Loucy (cell line): ENCODE measurements around the gene PLPPR5.

Experiments
- H2AFZ ChIP-seq: fragments of 200-600 bp; sonication (generic); 2 replicates; pipeline ENCODE4 v1.6.0; 2016; ENCODE audit warnings: antibody characterized with exemption, mild to moderate bottlenecking, low read length, moderate library complexity
- H3F3A ChIP-seq: fragments of 200-600 bp; 2 replicates; pipeline ENCODE4 v1.6.0; 2016; ENCODE audit warnings: antibody characterized with exemption, low read depth, mild to moderate bottlenecking
- H3K27me3 ChIP-seq: fragments of 200-600 bp; sonication (generic); 2 replicates; pipeline ENCODE4 v1.6.1; 2014; ENCODE audit warnings: low read length, mild to moderate bottlenecking; ENCODE audit not compliant: insufficient read depth, poor library complexity, severe bottlenecking
- H3K36me3 ChIP-seq: fragments of 200-600 bp; sonication (generic); 2 replicates; pipeline ENCODE4 v1.6.1; 2016; ENCODE audit warnings: low read length; ENCODE audit not compliant: insufficient read depth
- H3K4me1 ChIP-seq: fragments of 200-600 bp; sonication (generic); 2 replicates; pipeline ENCODE4 v1.5.1; 2014; ENCODE audit warnings: low read length, mild to moderate bottlenecking; ENCODE audit not compliant: insufficient read depth, poor library complexity, severe bottlenecking
- H3K4me2 ChIP-seq: fragments of 200-600 bp; sonication (generic); 2 replicates; pipeline ENCODE4 v1.6.0; 2014; ENCODE audit warnings: antibody characterized with exemption, low read length, low read depth, mild to moderate bottlenecking; ENCODE audit not compliant: poor library complexity, severe bottlenecking
- H3K4me3 ChIP-seq: fragments of 200-600 bp; sonication (generic); 2 replicates; pipeline ENCODE4 v1.5.1; 2014; ENCODE audit warnings: low read length, mild to moderate bottlenecking, mixed read lengths; ENCODE audit not compliant: poor library complexity, severe bottlenecking
- H3K79me2 ChIP-seq: fragments of 200-600 bp; sonication (generic); 2 replicates; pipeline ENCODE4 v1.6.1; 2014; ENCODE audit warnings: low read length; ENCODE audit not compliant: insufficient read depth
- H3K9ac ChIP-seq: fragments of 200-600 bp; sonication (generic); 2 replicates; pipeline ENCODE4 v1.6.0; 2014; ENCODE audit warnings: mild to moderate bottlenecking, low read depth, low read length, moderate library complexity; ENCODE audit not compliant: poor library complexity, severe bottlenecking
- H3K9me2 ChIP-seq: fragments of 200-600 bp; sonication (generic); replicated peaks from 2 replicates; pipeline ENCODE4 v1.6.1; 2016; ENCODE audit warnings: low read depth, low read length, mixed read lengths
- H3K9me3 ChIP-seq: fragments of 200-600 bp; sonication (generic); 2 replicates; pipeline ENCODE4 v1.6.1; 2014; ENCODE audit warnings: mild to moderate bottlenecking, antibody characterized with exemption, low read length, low read depth; ENCODE audit not compliant: insufficient read depth
- H4K20me1 ChIP-seq: fragments of 200-600 bp; sonication (generic); 2 replicates; pipeline ENCODE4 v1.6.0; 2014; ENCODE audit warnings: antibody characterized with exemption, low read length, mild to moderate bottlenecking; ENCODE audit not compliant: insufficient read depth, poor library complexity, severe bottlenecking
- CTCF ChIP-seq: fragments of 200-600 bp; sonication (generic); conservative IDR thresholded peaks from 2 replicates; pipeline ENCODE4 v1.5.1; 2014; ENCODE audit warnings: mild to moderate bottlenecking, antibody characterized with exemption, low read length
- EZH2phosphoT487 ChIP-seq: fragments of 200-600 bp; IDR thresholded peaks from 2 replicates; pipeline ENCODE4 v1.6.1; 2018; ENCODE audit warnings: antibody characterized with exemption, mild to moderate bottlenecking, moderate library complexity, borderline replicate concordance

PLPPR5 gene

DNA sequence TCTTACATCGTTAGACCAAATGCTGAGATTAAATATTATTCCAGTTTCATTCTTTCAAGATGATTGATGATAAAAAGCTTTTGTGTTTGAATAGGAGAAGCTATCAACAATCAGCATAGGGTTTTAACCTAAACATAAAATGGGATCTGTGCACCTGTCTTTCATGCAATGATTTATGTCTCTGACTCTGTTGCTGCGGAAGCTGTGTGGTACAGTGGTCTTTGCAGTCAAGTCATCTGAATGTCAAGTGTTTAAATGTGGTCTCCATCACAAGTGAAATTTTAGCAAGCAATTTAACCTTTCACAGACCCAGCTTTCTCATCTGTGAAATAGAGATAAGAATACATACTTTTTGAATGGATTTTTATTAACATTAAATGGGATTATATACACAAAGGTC is 107.2 kb downstream of the PLPPR5 start:
- Histone ChIP-seq H4K20me1 (no peaks in the 10 kb centered on the region), H3K27me3 (no peaks in the 10 kb centered on the region), H2AFZ (no peak overlapping the region), H3K9me3 (no peaks in the 10 kb centered on the region), H3F3A (no peaks in the 10 kb centered on the region), H3K9me2 (no peaks in the 10 kb centered on the region), H3K4me1 (no peaks in the 10 kb centered on the region), H3K36me3 (no peaks in the 10 kb centered on the region; the same call in 1 of the 2 replicates), H3K9ac (no peak overlapping the region), H3K79me2 (no peaks in the 10 kb centered on the region), H3K4me3 (no peak overlapping the region), H3K4me2 (no peak overlapping the region)
- TF ChIP-seq CTCF (no peak), EZH2phosphoT487 (no peak)

- Histone ChIP-seq H3K9me2 (no peaks in the 10 kb centered on the region), H4K20me1 (no peaks in the 10 kb centered on the region), H3K4me2 (no peak overlapping the region), H2AFZ (no peak overlapping the region), H3K36me3 (no peaks in the 10 kb centered on the region; the same call in 1 of the 2 replicates), H3K9me3 (no peaks in the 10 kb centered on the region), H3F3A (no peaks in the 10 kb centered on the region), H3K79me2 (no peaks in the 10 kb centered on the region), H3K4me3 (no peak overlapping the region), H3K4me1 (no peaks in the 10 kb centered on the region), H3K9ac (no peak overlapping the region), H3K27me3 (no peaks in the 10 kb centered on the region)
- TF ChIP-seq CTCF (no peak), EZH2phosphoT487 (no peak)
These were observed 107.8 kb downstream of the PLPPR5 start for GRCh38 chr1:98896711-98897445.

- no peak overlapping the region for H3K9ac ChIP-seq
- H2AFZ ChIP-seq: no peak overlapping the region
- H4K20me1 ChIP-seq: no peaks in the 10 kb centered on the region
- H3K9me3 ChIP-seq: no peaks in the 10 kb centered on the region
- H3K4me3 ChIP-seq: no peak overlapping the region
- no peaks in the 10 kb centered on the region for H3K79me2 ChIP-seq
- no peaks in the 10 kb centered on the region for H3F3A ChIP-seq
- no peaks in the 10 kb centered on the region for H3K9me2 ChIP-seq
- no peak for TF ChIP-seq CTCF
- TF ChIP-seq EZH2phosphoT487: no peak
- no peaks in the 10 kb centered on the region for H3K27me3 ChIP-seq
- H3K4me2 ChIP-seq: no peak overlapping the region
- H3K4me1 ChIP-seq: no peaks in the 10 kb centered on the region
- no peaks in the 10 kb centered on the region; the same call in 1 of the 2 replicates for H3K36me3 ChIP-seq
These were observed 111.3 kb downstream of the PLPPR5 start for GRCh38 chr1:98893371-98893770.
